Measurements from ENCODE around the gene PLS1. TPM values are rescaled to one million over a fixed set of nuclear protein-coding genes. Genes with fewer than 3 reads are reported as not detected.

PLS1 gene
- total RNA-seq, 1 experiment from 2014 or later = 38.8 TPM

- DNase-seq (ENCODE audit: low read depth, low spot score) (no peak), ATAC-seq (no peak)
- H2AFZ ChIP-seq (ENCODE audit: low read depth, low read length, poor library complexity, severe bottlenecking) = no peak overlapping the region
- TF ChIP-seq SIN3A (IDR thresholded peaks at IDR 0.05; ENCODE audit: low read depth) (no peak), EGR1 (IDR thresholded peaks at IDR 0.05; ENCODE audit: low read depth) (no peak), POLR2AphosphoS5 (IDR thresholded peaks at IDR 0.05; ENCODE audit: low read depth, low read length) (no peak), FOSL1 (IDR thresholded peaks at IDR 0.05; ENCODE audit: low read depth) (no peak), SRF (IDR thresholded peaks at IDR 0.05; ENCODE audit: low read depth) (no peak), TCF7L2 (IDR thresholded peaks at IDR 0.05; ENCODE audit: borderline replicate concordance, extremely low read depth, insufficient read depth, insufficient read length) (no peak), ATF3 (IDR thresholded peaks at IDR 0.05) (no peak), RAD21 (IDR thresholded peaks at IDR 0.05; ENCODE audit: low read depth) (no peak), REST (IDR thresholded peaks at IDR 0.05; ENCODE audit: low read depth) (no peak), YY1 (IDR thresholded peaks at IDR 0.05; ENCODE audit: extremely low read depth, insufficient replicate concordance, low read depth, low read length) (no peak), EZH2phosphoT487 (IDR thresholded peaks at IDR 0.05; ENCODE audit: borderline replicate concordance) (no peak), SP1 (IDR thresholded peaks at IDR 0.05; ENCODE audit: low read depth) (no peak), POLR2A (IDR thresholded peaks at IDR 0.05; ENCODE audit: borderline replicate concordance, extremely low read depth, insufficient read depth, insufficient read length) (no peak)
- intact Hi-C loops (cut with micrococcal nuclease) = no loop called here
- H3K4me2 ChIP-seq (ENCODE audit: low read length) = no peak overlapping the region
- H3K79me2 ChIP-seq (ENCODE audit: insufficient read depth, low read length) = peaks cover 7% of the 10 kb centered on the region
- no peak overlapping the region for H3K27ac ChIP-seq (ENCODE audit: low read depth, low read length)
- BruUV-seq (replicated peaks) = no TSS peak
- no peak overlapping the region for H3K4me3 ChIP-seq (replicated peaks in 1 of 2; ENCODE audit: low read depth in 1 of 2, low read length in 2 of 2)
- H3K4me1 ChIP-seq (ENCODE audit: control insufficient read depth in 1 of 2, insufficient read depth in 2 of 2, low read length in 2 of 2) = peaks cover 6 to 9% of the 10 kb centered on the region in 2 experiments
- H3K9me3 ChIP-seq (ENCODE audit: control insufficient read depth in 1 of 2, insufficient read depth in 1 of 2, low read depth in 1 of 2, low read length in 2 of 2) = no peaks in the 10 kb centered on the region
- no peak overlapping the region for H3K9ac ChIP-seq (ENCODE audit: low read length)
- RAD21 ChIA-PET (ENCODE audit: low non-redundant PET in 1 of 2, low total read pairs in 2 of 2, uncharacterized antibody in 2 of 2, unreplicated experiment in 2 of 2) = no interaction called here
- POLR2A ChIA-PET = no interaction called here
- no peaks in the 10 kb centered on the region; the same call in 1 of the 2 replicates for H3K9me2 ChIP-seq (ENCODE audit: insufficient read depth)
- H3K27me3 ChIP-seq (ENCODE audit: insufficient read depth, low read length) = no peaks in the 10 kb centered on the region
- CTCF ChIA-PET = no interaction called here
- H3K36me3 ChIP-seq (ENCODE audit: control insufficient read depth in 1 of 2, insufficient read depth in 2 of 2, low read length in 2 of 2) = no peaks in the 10 kb centered on the region
- no peaks in the 10 kb centered on the region for H4K20me1 ChIP-seq (ENCODE audit: insufficient read depth)
Observed at GRCh38 chr3:142614059-142614626, 17.9 kb downstream of the PLS1 start.

All from HCT116 (cell line).